Progenitor cell of endocrine pancreas (in vitro differentiated cells): ENCODE data around the gene RAET1L. TPM values are rescaled to one million over a fixed set of nuclear protein-coding genes. Genes with fewer than 3 reads are reported as not detected.
A peak's percentile ranks its signal among the peaks of the same experiment; 100 is the strongest.
"Not testable (repeated sequence)": the region's sequence is repeated elsewhere in the genome, so short reads cannot be mapped to it uniquely, and the experiment has no call there.

ENCODE experiments used
- DNase-seq: peaks from one replicate; pipeline ENCODE4 v3.0.0; 2021; ENCODE audit warnings: low spot score; ENCODE audit not compliant: unreplicated experiment
- H3K27ac Mint-ChIP-seq: 2 replicates; pipeline ENCODE4 v1.8.0; 2021; ENCODE audit warnings: mild to moderate bottlenecking, moderate library complexity, mixed read lengths
- H3K27me3 Mint-ChIP-seq: 2 replicates; pipeline ENCODE4 v1.8.0; 2021; ENCODE audit warnings: mixed read lengths
- H3K36me3 Mint-ChIP-seq: 2 replicates; pipeline ENCODE4 v1.8.0; 2022; ENCODE audit warnings: mixed read lengths; ENCODE audit not compliant: insufficient read depth
- H3K4me1 Mint-ChIP-seq: 2 replicates; pipeline ENCODE4 v1.8.0; 2021; ENCODE audit warnings: low read depth, mixed read lengths
- H3K4me3 Mint-ChIP-seq: 2 replicates; pipeline ENCODE4 v1.8.0; 2021; ENCODE audit warnings: low read depth, mild to moderate bottlenecking, moderate library complexity, mixed read lengths
- H3K9me3 Mint-ChIP-seq: 2 replicates; pipeline ENCODE4 v1.8.0; 2021; ENCODE audit warnings: low read depth, mixed read lengths
- CTCF ChIP-seq: fragments of 200-600 bp; sonication (generic); IDR thresholded peaks from one replicate; pipeline ENCODE4 v1.5.0; 2021; ENCODE audit warnings: antibody characterized with exemption, mild to moderate bottlenecking; ENCODE audit not compliant: unreplicated experiment
- total RNA-seq: library from RNA; stranded (reverse); gene quantifications from 2 replicates; pipeline ENCODE4 v1.2.1, GENCODE V29; 2021

RAET1L gene
- total RNA-seq, 1 donor from 2014 or later: not detected

- Mint-ChIP-seq H3K27ac (no peak overlapping the region), H3K27me3 (peaks cover 55% of the 10 kb centered on the region), H3K36me3 (no peaks in the 10 kb centered on the region), H3K9me3 (no peaks in the 10 kb centered on the region), H3K4me3 (no peak overlapping the region), H3K4me1 (peaks cover 3% of the 10 kb centered on the region)
- no peak for DNase-seq
- no peak for TF ChIP-seq CTCF
Measured at GRCh38 chr6:149999636-150000035, 25.7 kb downstream of the RAET1L start.

- H3K9me3 Mint-ChIP-seq: no peaks in the 10 kb centered on the region
- TF ChIP-seq CTCF: no peak
- no peak for DNase-seq
- no peak overlapping the region for H3K27ac Mint-ChIP-seq
- peaks cover 5% of the 10 kb centered on the region for H3K4me1 Mint-ChIP-seq
- H3K27me3 Mint-ChIP-seq: peaks cover 69% of the 10 kb centered on the region
- H3K36me3 Mint-ChIP-seq: no peaks in the 10 kb centered on the region
- no peak overlapping the region for H3K4me3 Mint-ChIP-seq
Measured at GRCh38 chr6:149995971-149996370, 29.4 kb downstream of the RAET1L start.

- no peak overlapping the region for H3K4me3 Mint-ChIP-seq
- no peaks in the 10 kb centered on the region for H3K9me3 Mint-ChIP-seq
- peaks cover 9% of the 10 kb centered on the region for H3K4me1 Mint-ChIP-seq
- peaks cover 68% of the 10 kb centered on the region for H3K27me3 Mint-ChIP-seq
- no peak overlapping the region for H3K27ac Mint-ChIP-seq
- no peak for DNase-seq
- no peak for TF ChIP-seq CTCF
- H3K36me3 Mint-ChIP-seq: no peaks in the 10 kb centered on the region
Measured at GRCh38 chr6:149995235-149995750, 30.0 kb downstream of the RAET1L start.

GRCh38 chr6:149991838-149992237, 33.5 kb downstream of the RAET1L start:
- Mint-ChIP-seq H3K27me3 (peaks cover 94% of the 10 kb centered on the region), H3K4me3 (no peak overlapping the region), H3K9me3 (no peaks in the 10 kb centered on the region), H3K27ac (no peak overlapping the region), H3K4me1 (peaks cover 10% of the 10 kb centered on the region), H3K36me3 (peaks cover 2% of the 10 kb centered on the region)
- DNase-seq: no peak
- TF ChIP-seq CTCF: no peak

GRCh38 chr6:149991472-149991795, 33.9 kb downstream of the RAET1L start:
- H3K36me3 Mint-ChIP-seq, H3K9me3 Mint-ChIP-seq, DNase-seq, H3K4me1 Mint-ChIP-seq: not testable (repeated sequence)
- Mint-ChIP-seq H3K27me3 (peaks cover 94% of the 10 kb centered on the region), H3K4me3 (peak overlapping the region; percentile 68), H3K27ac (peak overlapping the region; percentile 11)

GRCh38 chr6:149990661-149991471, 34.5 kb downstream of the RAET1L start:
- Mint-ChIP-seq H3K4me1 (peaks cover 10% of the 10 kb centered on the region), H3K9me3 (no peaks in the 10 kb centered on the region), H3K4me3 (peak overlapping the region; percentile 68), H3K36me3 (peaks cover 2% of the 10 kb centered on the region), H3K27ac (peak overlapping the region; percentile 11), H3K27me3 (peaks cover 94% of the 10 kb centered on the region)
- DNase-seq: peak; percentile 25
- no peak for TF ChIP-seq CTCF
